Testis (tissue), 3 donors: Measurements from ENCODE around the gene ANKHD1. TPM values are rescaled to one million over a fixed set of nuclear protein-coding genes. Genes with fewer than 3 reads are reported as not detected.

Experiments used
- DNase-seq: peaks from one replicate; pipeline ENCODE4 v3.0.0-alpha.2; 2019
- H3K27ac ChIP-seq, 2 donors: fragments of 200-600 bp; sonication (generic); one replicate each; pipeline ENCODE4 v1.5.1; 2019
- H3K27me3 ChIP-seq: fragments of 200-600 bp; sonication (generic); one replicate; pipeline ENCODE4 v1.5.1; 2019
- H3K36me3 ChIP-seq: fragments of 200-600 bp; sonication (generic); one replicate; pipeline ENCODE4 v1.5.1; 2017; ENCODE audit warnings: low read depth; ENCODE audit errors: missing control alignments
- H3K4me1 ChIP-seq: fragments of 200-600 bp; sonication (generic); one replicate; pipeline ENCODE4 v1.5.1; 2019
- H3K4me3 ChIP-seq, 2 donors: fragments of 200-600 bp; sonication (generic); one replicate each; pipeline ENCODE4 v1.5.1; 2017 to 2019
- H3K9me3 ChIP-seq: fragments of 200-600 bp; sonication (generic); one replicate; pipeline ENCODE4 v1.5.1; 2017
- CTCF ChIP-seq, 3 experiments: fragments of 450-650 bp in 2 of 3; fragments of 200-600 bp in 1 of 3; sonication (generic) in 1 of 3; IDR thresholded peaks; one replicate each; pipeline ENCODE4 v1.5.1; 2016 to 2019; ENCODE audit warnings: antibody characterized with exemption in 3 of 3, mild to moderate bottlenecking in 2 of 3, moderate library complexity in 1 of 3
- POLR2A ChIP-seq: fragments of 450-650 bp; IDR thresholded peaks from one replicate; pipeline ENCODE4 v1.6.1; 2017; ENCODE audit warnings: antibody characterized with exemption, mild to moderate bottlenecking, moderate library complexity
- WGBS, 2 donors: methylation state at CpG; one replicate each; pipeline ENCODE4 v1.1.5; 2018; 5-methylcytosine and 5-hydroxymethylcytosine counted together
- intact Hi-C: fragments of 100-400 bp; cut with DNase I; formaldehyde crosslinking; loops from one replicate; pipeline ENCODE4 v1.15.1; 2023; ENCODE audit warnings: low total_unique reads
- polyA plus RNA-seq: library from polyadenylated mRNA; stranded (reverse); fragments of 350-450 nt; fragmentation: Illumina TruSeq; extraction: RNeasy Lipid Tissue Mini Kit (QIAGEN cat#74804); gene quantifications from one replicate; pipeline ENCODE4 v1.2.3, GENCODE V29; 2014; ENCODE audit warnings: low read depth, low replicate concordance; ENCODE audit not compliant: insufficient read depth
- total RNA-seq, 2 donors: library from RNA; depleted of rRNA; stranded (reverse); fragments of >200 nt; gene quantifications; one replicate each; pipeline ENCODE4 v1.2.3, GENCODE V29; 2016

ANKHD1 gene
- total and polyA plus RNA-seq, 3 donors from 2014 or later, result 70.0 to 172 (median 170) TPM

DNA sequence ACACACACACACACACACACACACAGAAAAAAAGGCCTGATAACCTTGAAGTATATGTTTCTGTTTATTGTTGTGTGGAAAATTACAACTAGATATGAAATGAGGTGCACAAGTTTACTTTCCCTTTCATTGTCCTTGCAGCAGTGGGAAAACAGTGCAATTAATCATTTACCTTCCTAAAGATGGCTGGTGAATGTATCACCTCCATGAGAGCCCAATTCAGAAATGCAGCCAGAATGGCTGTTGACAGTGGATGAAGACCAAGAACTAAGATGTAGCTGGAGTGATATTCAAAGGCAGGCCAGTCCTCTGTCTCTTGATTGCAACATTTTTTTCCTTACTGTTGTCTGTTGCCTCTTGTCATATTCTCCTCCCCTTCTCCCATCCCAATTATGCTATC is 96.3 kb downstream of the ANKHD1 start:
- intact Hi-C loops, result no loop called here
- Histone ChIP-seq H3K27me3 (no peaks in the 10 kb centered on the region), H3K4me1 (no peaks in the 10 kb centered on the region), H3K9me3 (no peaks in the 10 kb centered on the region), H3K4me3 (no peak overlapping the region), H3K27ac (peak overlapping the region in 1 of 2 donors; percentile 25), H3K36me3 (no peaks in the 10 kb centered on the region)
- no peak for TF ChIP-seq CTCF (IDR thresholded peaks at IDR 0.05)
- TF ChIP-seq POLR2A, result no peak
- DNase-seq, result no peak

DNA sequence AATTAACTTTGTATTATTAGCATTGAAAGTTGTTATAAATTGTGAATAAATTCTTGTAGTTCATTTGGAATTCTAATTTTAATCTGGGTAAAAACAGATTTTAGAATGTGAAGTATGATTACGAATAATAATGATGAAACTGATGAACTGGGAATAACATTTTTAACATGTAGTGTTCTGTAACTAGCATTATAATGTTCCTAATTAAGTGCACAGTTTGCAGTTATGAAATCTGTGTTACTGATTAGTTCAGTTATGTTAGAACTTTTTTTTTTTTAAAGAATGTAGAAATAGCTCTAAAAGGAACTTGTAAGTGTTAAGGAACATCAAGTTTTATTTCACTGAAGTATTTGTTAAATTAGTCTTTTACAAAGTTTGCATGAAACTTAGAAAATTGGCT is 97.0 kb downstream of the ANKHD1 start:
- no peak for DNase-seq
- TF ChIP-seq CTCF (IDR thresholded peaks at IDR 0.05), result no peak
- TF ChIP-seq POLR2A, result no peak
- intact Hi-C loops, result no loop called here
- H3K27ac ChIP-seq, result peak overlapping the region in 1 of 2 donors; percentile 25
- no peaks in the 10 kb centered on the region for H3K4me1 ChIP-seq
- no peak overlapping the region for H3K4me3 ChIP-seq
- WGBS, 2 donors, result 52 to 72% methylated on average over 1 of the region's 1 CpG
- H3K36me3 ChIP-seq, result no peaks in the 10 kb centered on the region
- H3K27me3 ChIP-seq, result no peaks in the 10 kb centered on the region
- H3K9me3 ChIP-seq, result no peaks in the 10 kb centered on the region

DNA sequence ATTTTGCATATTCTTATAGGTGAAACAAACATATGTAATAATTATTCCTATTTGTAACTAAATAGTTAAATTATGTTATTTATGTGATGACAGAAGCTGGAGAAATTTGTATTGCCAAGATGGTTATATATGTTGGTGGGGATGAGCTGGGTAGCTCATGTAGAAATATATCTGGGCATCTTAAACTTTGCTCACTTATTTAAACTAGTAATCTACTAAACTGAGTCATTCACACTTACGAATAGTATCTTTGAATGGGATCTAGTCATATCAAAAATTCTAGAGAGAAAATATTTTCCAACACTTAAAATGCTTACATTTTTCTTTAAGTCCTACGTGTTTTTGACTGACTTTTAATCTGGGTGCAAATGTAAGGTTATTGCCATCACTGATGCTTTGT is 101.2 kb downstream of the ANKHD1 start:
- Histone ChIP-seq H3K4me1 (no peaks in the 10 kb centered on the region), H3K27me3 (no peaks in the 10 kb centered on the region), H3K9me3 (no peaks in the 10 kb centered on the region), H3K27ac (no peak overlapping the region), H3K4me3 (no peak overlapping the region), H3K36me3 (no peaks in the 10 kb centered on the region)
- DNase-seq, result no peak
- WGBS, 2 donors, result 95% methylated on average over 2 of the region's 2 CpGs
- no peak for TF ChIP-seq POLR2A
- TF ChIP-seq CTCF (IDR thresholded peaks at IDR 0.05), result no peak
- intact Hi-C loops, result no loop called here

DNA sequence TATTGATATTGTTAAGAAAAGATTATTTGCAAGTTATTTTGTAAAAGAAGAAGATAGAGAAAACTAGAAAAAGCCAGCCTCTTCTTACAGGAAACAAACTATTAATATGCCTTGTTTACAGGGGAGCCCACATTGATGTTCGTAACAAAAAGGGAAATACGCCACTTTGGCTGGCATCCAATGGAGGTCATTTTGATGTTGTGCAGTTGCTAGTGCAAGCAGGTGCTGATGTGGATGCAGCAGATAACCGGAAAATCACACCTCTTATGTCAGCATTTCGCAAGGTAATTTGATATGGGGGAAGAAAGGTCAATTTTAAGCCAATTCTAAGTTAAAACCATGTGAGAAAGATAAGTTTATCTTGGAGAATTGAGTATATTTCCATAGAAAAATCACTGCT is 108.3 kb downstream of the ANKHD1 start:
- Histone ChIP-seq H3K4me1 (no peaks in the 10 kb centered on the region), H3K4me3 (no peak overlapping the region), H3K36me3 (no peaks in the 10 kb centered on the region), H3K27ac (no peak overlapping the region), H3K9me3 (no peaks in the 10 kb centered on the region), H3K27me3 (no peaks in the 10 kb centered on the region)
- intact Hi-C loops, result no loop called here
- no peak for DNase-seq
- TF ChIP-seq CTCF (IDR thresholded peaks at IDR 0.05), result no peak
- TF ChIP-seq POLR2A, result no peak
- WGBS, 2 donors, result 79 to 80% methylated on average over 4 of the region's 4 CpGs

- DNase-seq, result no peak
- Histone ChIP-seq H3K9me3 (no peaks in the 10 kb centered on the region), H3K36me3 (no peaks in the 10 kb centered on the region), H3K4me3 (no peak overlapping the region), H3K27me3 (no peaks in the 10 kb centered on the region), H3K4me1 (no peaks in the 10 kb centered on the region), H3K27ac (no peak overlapping the region)
- TF ChIP-seq POLR2A, result no peak
- no peak for TF ChIP-seq CTCF (IDR thresholded peaks at IDR 0.05)
- WGBS, 2 donors, result 95 to 100% methylated on average over 2 of the region's 2 CpGs
- intact Hi-C loops, result no loop called here
Observed at GRCh38 chr5:140513124-140513523, 111.5 kb downstream of the ANKHD1 start.
